GM18526 (cell line): Measurements from ENCODE around the gene METTL14.

ENCODE experiments used
- POLR2A ChIP-seq: IDR thresholded peaks from 3 replicates; pipeline ENCODE4 v1.6.1; 2011; ENCODE audit not compliant: insufficient read length; ENCODE audit errors: extremely low read depth

Gene METTL14

GRCh38 chr4:118730683-118731082 lies 45.5 kb downstream of the METTL14 start:
- no peak for TF ChIP-seq POLR2A

- TF ChIP-seq POLR2A, result no peak
Observed at GRCh38 chr4:118732591-118733330, 47.6 kb downstream of the METTL14 start.

GRCh38 chr4:118734491-118735205 lies 49.5 kb downstream of the METTL14 start:
- TF ChIP-seq POLR2A, result no peak

GRCh38 chr4:118736900-118737299 lies 51.7 kb downstream of the METTL14 start:
- TF ChIP-seq POLR2A, result no peak

GRCh38 chr4:118738090-118738489 lies 52.9 kb downstream of the METTL14 start:
- no peak for TF ChIP-seq POLR2A

GRCh38 chr4:118739022-118739713 lies 54.0 kb downstream of the METTL14 start:
- TF ChIP-seq POLR2A, result no peak

GRCh38 chr4:118740869-118741268 lies 55.7 kb downstream of the METTL14 start:
- no peak for TF ChIP-seq POLR2A

GRCh38 chr4:118741301-118741855 lies 56.2 kb downstream of the METTL14 start:
- TF ChIP-seq POLR2A, result no peak

GRCh38 chr4:118742050-118742449 lies 56.9 kb downstream of the METTL14 start:
- no peak for TF ChIP-seq POLR2A

GRCh38 chr4:118743867-118744266 lies 58.7 kb downstream of the METTL14 start:
- TF ChIP-seq POLR2A, result no peak

- TF ChIP-seq POLR2A, result no peak
Observed at GRCh38 chr4:118745357-118745756, 60.2 kb downstream of the METTL14 start.

- TF ChIP-seq POLR2A, result no peak
Observed at GRCh38 chr4:118746251-118746919, 61.2 kb downstream of the METTL14 start.

GRCh38 chr4:118749347-118749988 lies 64.3 kb downstream of the METTL14 start:
- no peak for TF ChIP-seq POLR2A

- TF ChIP-seq POLR2A, result no peak
Observed at GRCh38 chr4:118751629-118752323, 66.6 kb downstream of the METTL14 start.
